A673 (cell line): ENCODE results near the gene SLC22A1. TPM values are rescaled to one million over a fixed set of nuclear protein-coding genes. Genes with fewer than 3 reads are reported as not detected.

ENCODE experiments used
- BruUV-seq: library from RNA; stranded (reverse); fragments of 400-500 nt; replicated peaks from 2 replicates; lab custom pipeline; 2021; lab: Mats Ljungman, UMichigan
- CTCF ChIA-PET: fragments of 300-600 bp; sonication (Branson Sonifier 250); formaldehyde crosslinking; loops from one replicate; lab custom pipeline; 2022; ENCODE audit warnings: antibody characterized with exemption; lab: Charles Lee
- POLR2A ChIA-PET: fragments of 300-600 bp; sonication (Branson Sonifier 250); formaldehyde crosslinking; loops from one replicate; lab custom pipeline; 2022; ENCODE audit warnings: antibody characterized with exemption; ENCODE audit not compliant: low non-redundant PET; lab: Charles Lee
- DNase-seq: peaks from one replicate; pipeline ENCODE4 v3.0.0-alpha.2; 2015; ENCODE audit warnings: low spot score
- H3K27ac ChIP-seq: fragments of 200-600 bp; sonication (generic); 2 replicates; pipeline ENCODE4 v1.5.1; 2016; ENCODE audit warnings: mixed run types, low read depth, mild to moderate bottlenecking, mixed read lengths, antibody characterized with exemption, low read length; ENCODE audit not compliant: poor library complexity, severe bottlenecking
- H3K27me3 ChIP-seq: fragments of 200-600 bp; sonication (generic); replicated peaks from 2 replicates; pipeline ENCODE4 v1.6.1; 2017; ENCODE audit warnings: mixed run types, low read depth, mild to moderate bottlenecking, mixed read lengths, antibody characterized with exemption, low read length; ENCODE audit not compliant: insufficient read depth, poor library complexity
- H3K36me3 ChIP-seq: fragments of 200-600 bp; sonication (generic); 2 replicates; pipeline ENCODE4 v1.6.1; 2016; ENCODE audit warnings: mixed run types, mild to moderate bottlenecking, mixed read lengths, antibody characterized with exemption, low read length; ENCODE audit not compliant: insufficient read depth, poor library complexity, severe bottlenecking
- H3K4me1 ChIP-seq: fragments of 200-600 bp; sonication (generic); 2 replicates; pipeline ENCODE4 v1.6.1; 2017; ENCODE audit warnings: mixed run types, mild to moderate bottlenecking, mixed read lengths, antibody characterized with exemption, low read length; ENCODE audit not compliant: insufficient read depth, poor library complexity, severe bottlenecking
- H3K4me3 ChIP-seq: fragments of 200-600 bp; sonication (generic); 2 replicates; pipeline ENCODE4 v1.5.1; 2016; ENCODE audit warnings: low read depth, mixed run types, mild to moderate bottlenecking, mixed read lengths, low read length; ENCODE audit not compliant: poor library complexity, severe bottlenecking
- H3K9me3 ChIP-seq: fragments of 200-600 bp; sonication (generic); 2 replicates; pipeline ENCODE4 v1.6.1; 2016; ENCODE audit warnings: mixed run types, low read depth, mild to moderate bottlenecking, mixed read lengths, antibody characterized with exemption, low read length; ENCODE audit not compliant: poor library complexity, severe bottlenecking
- EZH2 ChIP-seq: fragments of 200-600 bp; sonication (generic); IDR thresholded peaks from 2 replicates; pipeline ENCODE4 v1.6.1; 2017; ENCODE audit warnings: borderline replicate concordance, low read depth, mild to moderate bottlenecking, mixed read lengths, antibody characterized with exemption, low read length; ENCODE audit not compliant: poor library complexity, severe bottlenecking
- intact Hi-C: fragments of 100-400 bp; cut with micrococcal nuclease; formaldehyde crosslinking; loops from one replicate; pipeline ENCODE4 v1.10.0; 2022; ENCODE audit not compliant: unreplicated experiment
- total RNA-seq: library from RNA; stranded (reverse); gene quantifications from 2 replicates; pipeline ENCODE4 v1.2.3, GENCODE V29; 2021
- TF ChIP-seq, protein P1 (sequence below): fragments of 300-800, 200-600 bp; sonication (generic); conservative IDR thresholded peaks from 2 replicates; pipeline ENCODE4 v1.5.1; 2017; ENCODE audit warnings: low read depth, mild to moderate bottlenecking, antibody characterized with exemption, low read length, moderate library complexity, mixed read lengths

The SLC22A1 gene
- total RNA-seq, 1 experiment from 2014 or later: 3.3 TPM

DNA sequence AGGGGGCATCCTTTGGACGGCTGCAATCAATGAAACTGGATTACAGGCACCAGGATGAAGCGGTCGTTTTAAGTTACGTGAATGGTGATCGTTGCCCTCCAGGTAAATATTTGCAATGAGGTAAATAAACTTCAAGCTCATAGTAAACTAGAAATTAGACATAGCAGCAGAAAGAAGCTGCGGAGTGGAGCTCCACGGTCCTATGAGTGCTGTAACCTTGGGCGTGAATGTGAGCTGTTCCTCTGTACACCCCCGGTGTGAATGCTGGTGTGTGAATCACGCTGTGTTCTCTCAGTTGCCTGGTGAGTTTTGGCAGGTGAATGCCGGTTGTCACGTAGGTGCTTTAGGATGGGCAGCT, 42.0 kb upstream of the SLC22A1 start:
- Histone ChIP-seq H3K4me1 (no peaks in the 10 kb centered on the region), H3K9me3 (no peaks in the 10 kb centered on the region), H3K27me3 (no peaks in the 10 kb centered on the region), H3K4me3 (no peak overlapping the region), H3K27ac (no peak overlapping the region), H3K36me3 (peaks cover 44% of the 10 kb centered on the region)
- intact Hi-C loops: no loop called here
- DNase-seq: no peak
- POLR2A ChIA-PET: no interaction called here
- BruUV-seq: no TSS peak
- no peak for TF ChIP-seq EZH2
- TF ChIP-seq, protein P1, sequence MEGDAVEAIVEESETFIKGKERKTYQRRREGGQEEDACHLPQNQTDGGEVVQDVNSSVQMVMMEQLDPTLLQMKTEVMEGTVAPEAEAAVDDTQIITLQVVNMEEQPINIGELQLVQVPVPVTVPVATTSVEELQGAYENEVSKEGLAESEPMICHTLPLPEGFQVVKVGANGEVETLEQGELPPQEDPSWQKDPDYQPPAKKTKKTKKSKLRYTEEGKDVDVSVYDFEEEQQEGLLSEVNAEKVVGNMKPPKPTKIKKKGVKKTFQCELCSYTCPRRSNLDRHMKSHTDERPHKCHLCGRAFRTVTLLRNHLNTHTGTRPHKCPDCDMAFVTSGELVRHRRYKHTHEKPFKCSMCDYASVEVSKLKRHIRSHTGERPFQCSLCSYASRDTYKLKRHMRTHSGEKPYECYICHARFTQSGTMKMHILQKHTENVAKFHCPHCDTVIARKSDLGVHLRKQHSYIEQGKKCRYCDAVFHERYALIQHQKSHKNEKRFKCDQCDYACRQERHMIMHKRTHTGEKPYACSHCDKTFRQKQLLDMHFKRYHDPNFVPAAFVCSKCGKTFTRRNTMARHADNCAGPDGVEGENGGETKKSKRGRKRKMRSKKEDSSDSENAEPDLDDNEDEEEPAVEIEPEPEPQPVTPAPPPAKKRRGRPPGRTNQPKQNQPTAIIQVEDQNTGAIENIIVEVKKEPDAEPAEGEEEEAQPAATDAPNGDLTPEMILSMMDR: no peak
- CTCF ChIA-PET: no interaction called here

DNA sequence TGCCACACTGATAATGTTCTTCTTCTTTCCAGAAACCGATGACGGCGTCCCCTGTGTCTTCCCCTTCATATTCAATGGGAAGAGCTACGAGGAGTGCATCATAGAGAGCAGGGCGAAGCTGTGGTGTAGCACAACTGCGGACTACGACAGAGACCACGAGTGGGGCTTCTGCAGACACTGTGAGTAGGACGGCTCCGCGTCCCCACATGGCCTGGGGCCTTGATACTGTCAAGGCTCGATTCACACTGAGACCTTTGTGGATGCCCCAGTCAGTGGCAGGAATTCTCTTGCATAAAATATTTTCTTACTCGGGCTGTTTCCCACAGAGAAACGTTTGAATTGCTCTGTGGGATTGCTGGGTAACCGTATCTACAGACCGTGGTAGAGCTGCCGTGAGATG, 41.5 kb upstream of the SLC22A1 start:
- Histone ChIP-seq H3K4me1 (no peaks in the 10 kb centered on the region), H3K27me3 (no peaks in the 10 kb centered on the region), H3K27ac (no peak overlapping the region), H3K9me3 (no peaks in the 10 kb centered on the region), H3K36me3 (peaks cover 45% of the 10 kb centered on the region), H3K4me3 (no peak overlapping the region)
- no peak for TF ChIP-seq EZH2
- ChIA-PET CTCF (no interaction called here), POLR2A (no interaction called here)
- intact Hi-C loops: no loop called here
- DNase-seq: no peak
- BruUV-seq: no TSS peak

DNA sequence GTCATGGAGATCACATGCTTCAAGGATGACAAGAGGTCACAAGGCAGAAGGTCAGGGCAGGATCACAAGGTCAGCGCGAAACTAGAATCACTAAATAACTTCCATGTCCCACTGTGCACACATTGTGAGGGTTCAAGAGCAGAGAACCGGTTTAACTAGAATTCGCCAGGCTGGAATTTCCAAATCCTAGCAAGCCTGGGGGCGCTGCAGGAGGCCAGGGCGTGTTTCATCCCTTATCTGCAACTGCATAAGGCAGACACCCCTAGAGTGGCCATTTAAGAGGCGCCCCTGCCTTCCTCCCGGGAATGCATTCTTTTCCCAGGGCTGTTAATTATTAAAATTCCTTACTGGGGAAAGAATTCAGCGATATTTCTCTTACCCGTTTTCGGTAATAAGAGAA, 40.2 kb upstream of the SLC22A1 start:
- CTCF ChIA-PET: no interaction called here
- H3K36me3 ChIP-seq: peaks cover 48% of the 10 kb centered on the region
- BruUV-seq: no TSS peak

DNA sequence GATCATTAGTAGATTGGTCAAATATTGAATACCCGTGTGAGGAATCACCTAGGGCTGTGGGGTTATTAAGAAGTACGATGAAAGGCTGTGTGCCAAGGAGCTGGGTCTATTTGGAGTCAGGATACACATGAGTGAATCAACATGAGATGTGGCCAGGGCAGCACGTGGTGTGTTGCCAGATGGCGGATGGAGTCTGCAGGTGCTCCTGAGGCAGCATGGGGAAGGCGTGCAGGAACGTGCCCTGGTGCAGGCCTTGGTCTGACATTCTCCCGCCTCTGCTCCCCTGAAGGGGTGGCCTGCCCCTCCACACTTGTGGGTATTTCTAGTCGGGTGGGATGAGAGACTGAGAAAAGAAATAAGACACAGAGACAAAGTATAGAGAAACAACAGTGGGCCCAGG, 39.0 kb upstream of the SLC22A1 start:
- ChIA-PET POLR2A (no interaction called here), CTCF (no interaction called here)
- intact Hi-C loops: no loop called here
- no peak overlapping the region for H3K27ac ChIP-seq
- no peaks in the 10 kb centered on the region for H3K9me3 ChIP-seq
- H3K4me1 ChIP-seq: no peaks in the 10 kb centered on the region
- H3K4me3 ChIP-seq: no peak overlapping the region
- DNase-seq: no peak
- H3K36me3 ChIP-seq: peaks cover 46% of the 10 kb centered on the region
- H3K27me3 ChIP-seq: no peaks in the 10 kb centered on the region
- BruUV-seq: no TSS peak
- TF ChIP-seq, protein P1: no peak
- TF ChIP-seq EZH2: no peak

More for the DNA sequence above, 40.2 kb upstream of the SLC22A1 start:
- Histone ChIP-seq H3K27ac (no peak overlapping the region), H3K4me3 (no peak overlapping the region), H3K4me1 (no peaks in the 10 kb centered on the region), H3K27me3 (no peaks in the 10 kb centered on the region), H3K9me3 (no peaks in the 10 kb centered on the region)
- TF ChIP-seq, protein P1: no peak
- no peak for TF ChIP-seq EZH2
- intact Hi-C loops: no loop called here
- no peak for DNase-seq
- POLR2A ChIA-PET: no interaction called here
